Mesodermal cell (in vitro differentiated cells): Measurements from ENCODE around the gene DDX20.

Source experiments
- H3K27ac ChIP-seq: 2 replicates; pipeline ENCODE4 v1.7.0; 2013; ENCODE audit warnings: mild to moderate bottlenecking, low read depth, low read length, moderate library complexity; ENCODE audit not compliant: severe bottlenecking
- H3K36me3 ChIP-seq: 2 replicates; pipeline ENCODE4 v1.7.1; 2013; ENCODE audit warnings: mild to moderate bottlenecking, low read length, moderate library complexity; ENCODE audit not compliant: control insufficient read depth, insufficient read depth
- H3K4me1 ChIP-seq: one replicate; pipeline ENCODE4 v1.7.1; 2013; ENCODE audit warnings: mild to moderate bottlenecking, low read length; ENCODE audit not compliant: insufficient read depth, control insufficient read depth, poor library complexity, severe bottlenecking
- H3K4me3 ChIP-seq: 2 replicates; pipeline ENCODE4 v1.7.0; 2013; ENCODE audit warnings: low read length, control low read depth, mild to moderate bottlenecking; ENCODE audit not compliant: insufficient read depth, poor library complexity, severe bottlenecking; ENCODE audit errors: extremely low read depth
- H3K9me3 ChIP-seq: 2 replicates; pipeline ENCODE4 v1.7.1; 2013; ENCODE audit warnings: mild to moderate bottlenecking, low read length, moderate library complexity; ENCODE audit not compliant: control insufficient read depth
- WGBS, 2 experiments: methylation state at CpG; one replicate each; pipeline ENCODE4 v1.1.5; 2013; ENCODE audit warnings: missing lambda C conversion rate in 2 of 2; ENCODE audit not compliant: insufficient coverage in 2 of 2; 5-methylcytosine and 5-hydroxymethylcytosine counted together

DDX20 gene

DNA sequence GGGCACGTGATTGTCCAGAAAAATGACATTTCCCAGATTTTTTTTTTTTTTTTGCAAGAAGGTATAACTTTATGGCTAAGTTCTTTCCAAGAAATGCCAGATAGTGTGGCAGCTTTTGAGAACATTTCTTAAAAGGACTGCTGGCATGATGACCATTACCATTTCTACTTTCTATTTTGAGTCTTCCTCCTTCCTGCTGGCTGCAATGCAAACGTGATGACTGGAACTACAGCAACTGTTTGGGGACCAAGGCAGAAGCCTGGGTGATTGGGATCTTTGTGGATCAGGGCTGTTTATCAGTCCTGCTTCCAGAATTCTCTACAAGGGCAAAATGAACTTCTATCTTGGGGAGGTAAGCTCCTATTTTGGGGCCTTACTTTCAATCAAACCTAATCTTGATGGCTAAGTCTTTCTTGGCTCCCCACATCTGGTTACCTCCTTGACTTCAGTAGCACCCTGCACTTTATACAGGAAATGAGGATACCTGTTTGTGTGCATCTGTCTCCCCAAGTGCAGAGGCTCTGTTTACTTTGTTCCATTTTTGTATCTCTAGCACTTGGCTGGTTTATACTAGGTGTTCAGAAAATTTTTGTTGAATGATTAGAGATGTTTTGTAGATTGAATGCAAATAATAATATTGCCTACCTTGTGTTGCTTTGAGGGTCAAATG is 3.7 kb upstream of the DDX20 start:
- WGBS, 2 experiments: no CpG with 5 or more reads among the region's 2 CpGs
- peaks cover 10% of the 10 kb centered on the region for H3K4me1 ChIP-seq
- H3K36me3 ChIP-seq: peaks cover 4% of the 10 kb centered on the region

GRCh38 chr1:111754984-111755330 is 744 bp upstream of the DDX20 start:
- Histone ChIP-seq H3K9me3 (no peaks in the 10 kb centered on the region), H3K4me3 (peak overlapping the region; percentile 86), H3K27ac (peak overlapping the region; percentile 98), H3K4me1 (peaks cover 6% of the 10 kb centered on the region), H3K36me3 (peaks cover 23% of the 10 kb centered on the region)
- WGBS, 2 experiments: 0 to 4% methylated on average over 10 to 11 of the region's 12 CpGs

More for the DNA sequence above, 3.7 kb upstream of the DDX20 start:
- Histone ChIP-seq H3K27ac (no peak overlapping the region), H3K9me3 (no peaks in the 10 kb centered on the region), H3K4me3 (no peak overlapping the region)

- Histone ChIP-seq H3K4me3 (peak overlapping the region; percentile 86), H3K4me1 (peaks cover 6% of the 10 kb centered on the region), H3K9me3 (no peaks in the 10 kb centered on the region), H3K36me3 (peaks cover 35% of the 10 kb centered on the region), H3K27ac (peak overlapping the region; percentile 98)
- 1 to 2% methylated on average over 14 to 15 of the region's 35 CpGs for WGBS, 2 experiments
These were observed 418 bp downstream of the DDX20 start for GRCh38 chr1:111756124-111756513.

- Histone ChIP-seq H3K27ac (no peak overlapping the region), H3K4me3 (no peak overlapping the region), H3K9me3 (no peaks in the 10 kb centered on the region), H3K4me1 (peaks cover 6% of the 10 kb centered on the region), H3K36me3 (peaks cover 46% of the 10 kb centered on the region)
- 63 to 89% methylated on average over 1 to 2 of the region's 2 CpGs for WGBS, 2 experiments
These were observed 2.7 kb downstream of the DDX20 start for GRCh38 chr1:111758373-111758772.

- Histone ChIP-seq H3K27ac (no peak overlapping the region), H3K4me1 (peaks cover 6% of the 10 kb centered on the region), H3K9me3 (no peaks in the 10 kb centered on the region), H3K4me3 (no peak overlapping the region), H3K36me3 (peaks cover 76% of the 10 kb centered on the region)
- 80% methylated on average over 1 of the region's 2 CpGs; no CpG with 5 or more reads in 1 of the 2 experiments for WGBS, 2 experiments
These were observed 6.0 kb downstream of the DDX20 start for GRCh38 chr1:111761717-111762116.

DNA sequence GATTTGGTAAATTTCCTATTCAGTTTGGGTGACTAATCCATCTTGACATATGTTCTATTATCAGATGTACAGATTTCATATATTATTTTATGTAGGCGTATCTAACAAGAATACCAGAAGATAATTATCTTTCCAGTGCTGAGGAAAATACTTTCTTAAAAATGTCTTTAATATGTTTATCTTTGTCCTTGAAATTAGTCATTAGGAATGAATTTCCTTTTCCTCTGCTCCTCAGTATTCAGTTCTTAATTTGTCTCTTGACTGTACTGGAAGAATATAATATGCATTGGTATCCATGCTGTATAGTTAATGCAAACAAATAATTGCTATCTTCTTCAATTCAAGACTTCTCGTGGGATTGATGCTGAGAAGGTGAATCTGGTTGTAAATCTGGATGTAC is 6.6 kb downstream of the DDX20 start:
- Histone ChIP-seq H3K27ac (no peak overlapping the region), H3K4me1 (peaks cover under 1% of the 10 kb centered on the region), H3K36me3 (peaks cover 72% of the 10 kb centered on the region), H3K9me3 (no peaks in the 10 kb centered on the region), H3K4me3 (no peak overlapping the region)
- 100% methylated on average over 1 of the region's 2 CpGs; no CpG with 5 or more reads in 1 of the 2 experiments for WGBS, 2 experiments

DNA sequence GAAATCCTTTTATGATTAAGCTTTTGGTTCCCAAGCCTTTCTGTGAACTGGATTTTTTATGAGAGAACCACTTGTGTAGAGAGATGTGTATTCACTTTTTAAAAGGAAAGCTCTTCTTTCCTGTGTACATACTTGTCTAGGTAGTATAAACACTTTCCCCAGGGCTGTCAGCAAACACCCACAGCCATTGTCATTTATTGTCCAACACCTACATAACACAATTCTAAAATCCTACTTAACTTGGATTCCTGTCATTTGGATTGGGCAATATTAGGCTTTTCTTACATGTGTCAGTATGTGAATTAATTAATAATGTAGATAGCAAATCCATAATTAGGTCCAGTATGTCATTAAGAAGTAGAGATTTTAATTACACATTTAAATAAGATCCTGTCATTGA is 12.3 kb downstream of the DDX20 start:
- Histone ChIP-seq H3K27ac (no peak overlapping the region), H3K4me3 (no peak overlapping the region), H3K4me1 (no peaks in the 10 kb centered on the region), H3K36me3 (peaks cover 59% of the 10 kb centered on the region), H3K9me3 (no peaks in the 10 kb centered on the region)

GRCh38 chr1:111768625-111769024 is 12.9 kb downstream of the DDX20 start:
- no peaks in the 10 kb centered on the region for H3K4me1 ChIP-seq
- peaks cover 53% of the 10 kb centered on the region for H3K36me3 ChIP-seq
- H3K4me3 ChIP-seq: no peak overlapping the region
- H3K9me3 ChIP-seq: no peaks in the 10 kb centered on the region
- H3K27ac ChIP-seq: no peak overlapping the region

- H3K27ac ChIP-seq: no peak overlapping the region
- H3K4me1 ChIP-seq: no peaks in the 10 kb centered on the region
- 79% methylated on average over 2 of the region's 6 CpGs; no CpG with 5 or more reads in 1 of the 2 experiments for WGBS, 2 experiments
- peaks cover 46% of the 10 kb centered on the region for H3K36me3 ChIP-seq
- no peaks in the 10 kb centered on the region for H3K9me3 ChIP-seq
- no peak overlapping the region for H3K4me3 ChIP-seq
These were observed 13.9 kb downstream of the DDX20 start for GRCh38 chr1:111769517-111770146.

- no peak overlapping the region for H3K4me3 ChIP-seq
These were observed 15.2 kb downstream of the DDX20 start for GRCh38 chr1:111770916-111771315.

DNA sequence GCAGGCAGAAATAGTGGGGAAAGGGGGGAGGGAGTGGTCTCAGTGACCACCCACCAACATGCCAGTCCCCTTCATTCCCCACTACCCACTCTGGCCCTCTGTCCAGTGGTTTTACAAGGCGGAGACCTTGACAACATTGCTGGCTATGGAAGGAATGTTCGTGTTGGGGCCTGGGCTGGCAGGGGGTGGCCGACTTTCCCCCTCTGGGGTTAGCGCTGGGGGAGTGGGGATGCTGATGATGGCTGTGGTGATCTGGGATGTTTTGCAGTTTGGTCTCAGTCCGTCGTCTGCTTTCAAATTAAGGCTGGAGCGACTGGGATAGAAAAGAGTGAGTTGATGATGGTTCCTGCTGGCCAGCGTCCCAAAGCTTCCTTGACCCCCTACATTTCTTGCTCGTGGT is 20.3 kb downstream of the DDX20 start:
- Histone ChIP-seq H3K9me3 (no peaks in the 10 kb centered on the region), H3K4me1 (peaks cover 31% of the 10 kb centered on the region), H3K27ac (peak overlapping the region; percentile 71), H3K4me3 (no peak overlapping the region), H3K36me3 (peaks cover 2% of the 10 kb centered on the region)
- WGBS, 2 experiments: 62% methylated on average over 5 of the region's 9 CpGs; no CpG with 5 or more reads in 1 of the 2 experiments

More at GRCh38 chr1:111770916-111771315, 15.2 kb downstream of the DDX20 start:
- Histone ChIP-seq H3K27ac (no peak overlapping the region), H3K4me1 (peaks cover 2% of the 10 kb centered on the region), H3K36me3 (peaks cover 33% of the 10 kb centered on the region), H3K9me3 (no peaks in the 10 kb centered on the region)
- 100% methylated on average over 1 of the region's 4 CpGs; no CpG with 5 or more reads in 1 of the 2 experiments for WGBS, 2 experiments
